OCI-LY1 (cell line): ENCODE results near the gene GFPT2.

Source experiments
- EZH2 ChIP-seq: fragments of 200-600 bp; sonication (generic), shearing (Covaris generic); IDR thresholded peaks from 2 replicates; pipeline ENCODE4 v1.8.0; 2017; ENCODE audit warnings: borderline replicate concordance, mixed run types, mild to moderate bottlenecking, antibody characterized with exemption, low read length, moderate library complexity, mixed read lengths
- TF ChIP-seq, protein P1 (sequence below): fragments of 200-600 bp; sonication (generic), shearing (Covaris generic); IDR thresholded peaks from 2 replicates; pipeline ENCODE4 v1.5.1; 2017; ENCODE audit warnings: mild to moderate bottlenecking, antibody characterized with exemption, low read length, moderate library complexity, mixed read lengths

DNA sequence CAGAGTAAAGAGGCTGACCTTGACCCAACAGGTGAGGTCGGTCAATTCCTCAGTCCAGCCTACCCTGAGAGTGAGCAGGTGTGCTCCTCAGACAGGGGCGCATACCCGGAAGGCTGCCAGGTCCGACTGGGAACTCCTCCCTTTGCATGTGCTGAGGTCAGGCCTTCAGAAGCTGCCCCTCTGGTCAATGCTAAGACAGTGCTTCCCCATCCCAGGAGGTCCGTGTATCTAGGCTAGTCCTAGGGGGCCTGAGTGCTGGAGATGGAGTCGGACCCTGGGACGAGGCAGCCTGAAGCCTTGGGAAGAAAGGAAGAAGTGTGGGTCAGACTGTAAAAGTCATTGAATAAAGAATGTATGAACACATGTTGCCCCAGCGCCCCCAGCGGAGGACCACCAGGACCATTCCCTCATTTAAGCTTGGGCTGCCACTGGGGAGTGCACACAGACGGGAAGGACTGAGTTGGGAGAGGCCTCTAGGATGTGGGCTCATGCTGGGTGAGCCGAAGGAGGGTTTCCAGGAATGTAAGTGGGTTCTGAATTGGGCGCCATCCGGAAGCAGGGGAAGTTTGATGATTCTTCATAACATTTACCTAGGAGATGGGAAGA lies 41.0 kb upstream of the GFPT2 start:
- TF ChIP-seq, protein P1, sequence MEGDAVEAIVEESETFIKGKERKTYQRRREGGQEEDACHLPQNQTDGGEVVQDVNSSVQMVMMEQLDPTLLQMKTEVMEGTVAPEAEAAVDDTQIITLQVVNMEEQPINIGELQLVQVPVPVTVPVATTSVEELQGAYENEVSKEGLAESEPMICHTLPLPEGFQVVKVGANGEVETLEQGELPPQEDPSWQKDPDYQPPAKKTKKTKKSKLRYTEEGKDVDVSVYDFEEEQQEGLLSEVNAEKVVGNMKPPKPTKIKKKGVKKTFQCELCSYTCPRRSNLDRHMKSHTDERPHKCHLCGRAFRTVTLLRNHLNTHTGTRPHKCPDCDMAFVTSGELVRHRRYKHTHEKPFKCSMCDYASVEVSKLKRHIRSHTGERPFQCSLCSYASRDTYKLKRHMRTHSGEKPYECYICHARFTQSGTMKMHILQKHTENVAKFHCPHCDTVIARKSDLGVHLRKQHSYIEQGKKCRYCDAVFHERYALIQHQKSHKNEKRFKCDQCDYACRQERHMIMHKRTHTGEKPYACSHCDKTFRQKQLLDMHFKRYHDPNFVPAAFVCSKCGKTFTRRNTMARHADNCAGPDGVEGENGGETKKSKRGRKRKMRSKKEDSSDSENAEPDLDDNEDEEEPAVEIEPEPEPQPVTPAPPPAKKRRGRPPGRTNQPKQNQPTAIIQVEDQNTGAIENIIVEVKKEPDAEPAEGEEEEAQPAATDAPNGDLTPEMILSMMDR, result no peak
- no peak for TF ChIP-seq EZH2
